Fibroblast of villous mesenchyme (primary cell): ENCODE results near the gene PJA2. TPM values are rescaled to one million over a fixed set of nuclear protein-coding genes. Genes with fewer than 3 reads are reported as not detected.

Experiments used
- DNase-seq: peaks from one replicate; pipeline ENCODE4 v3.0.0-alpha.2; 2010; ENCODE audit warnings: low read depth
- H3K4me3 ChIP-seq: 2 replicates; pipeline ENCODE4 v1.5.1; 2011; ENCODE audit warnings: low read depth, mild to moderate bottlenecking, low read length
- CTCF ChIP-seq: IDR thresholded peaks from 2 replicates; pipeline ENCODE4 v1.5.1; 2012; ENCODE audit warnings: low read depth, mild to moderate bottlenecking, low read length; ENCODE audit not compliant: insufficient read depth
- total RNA-seq: library from RNA; depleted of rRNA; stranded (reverse); fragments of >200 nt; gene quantifications from 2 replicates; pipeline ENCODE4 v1.2.3, GENCODE V29; 2012

The PJA2 gene
- total RNA-seq, 1 donor: 105 TPM

- no peak for DNase-seq
- H3K4me3 ChIP-seq: no peak overlapping the region
- TF ChIP-seq CTCF: no peak
Observed at GRCh38 chr5:109396965-109397364, 12.8 kb downstream of the PJA2 start.

GRCh38 chr5:109394806-109395205 is 15.0 kb downstream of the PJA2 start:
- no peak for TF ChIP-seq CTCF
- DNase-seq: no peak
- no peak overlapping the region for H3K4me3 ChIP-seq

- H3K4me3 ChIP-seq: no peak overlapping the region
- no peak for TF ChIP-seq CTCF
- DNase-seq: no peak
Observed at GRCh38 chr5:109390188-109390587, 19.6 kb downstream of the PJA2 start.

GRCh38 chr5:109388407-109388806 is 21.4 kb downstream of the PJA2 start:
- TF ChIP-seq CTCF: no peak

GRCh38 chr5:109387408-109387974 is 22.3 kb downstream of the PJA2 start:
- no peak overlapping the region for H3K4me3 ChIP-seq
- no peak for DNase-seq
- TF ChIP-seq CTCF: no peak

More at GRCh38 chr5:109388407-109388806, 21.4 kb downstream of the PJA2 start:
- peak; percentile 33 for DNase-seq
- no peak overlapping the region for H3K4me3 ChIP-seq

- H3K4me3 ChIP-seq: no peak overlapping the region
- DNase-seq: no peak
- no peak for TF ChIP-seq CTCF
Observed at GRCh38 chr5:109378095-109378494, 31.7 kb downstream of the PJA2 start.

- DNase-seq: no peak
- H3K4me3 ChIP-seq: no peak overlapping the region
- no peak for TF ChIP-seq CTCF
Observed at GRCh38 chr5:109374625-109375024, 35.1 kb downstream of the PJA2 start.
